A549 (cell line): Measurements from ENCODE around the gene ZNF185. TPM values are rescaled to one million over a fixed set of nuclear protein-coding genes. Genes with fewer than 3 reads are reported as not detected.
A peak's percentile ranks its signal among the peaks of the same experiment; 100 is the strongest.

Experiments used
- ATAC-seq, 2 experiments: fragments of 200-7000 bp in 1 of 2; fragments of >200 bp in 1 of 2; cut with Nextera tagmentation in 1 of 2; cut with Tn5 transposase in 1 of 2; 3 replicates each; pipeline versions ENCODE4 v1.8.0 to v1.9.1; 2018 to 2020; ENCODE audit warnings: mild to moderate bottlenecking in 1 of 2, moderate library complexity in 1 of 2
- CTCF ChIA-PET: fragments of 300-600 bp; sonication (Branson Sonifier 250); formaldehyde crosslinking; extraction: SDS; loops from one replicate; lab custom pipeline; 2021; ENCODE audit warnings: antibody characterized with exemption, inconsistent platforms; lab: Yijun Ruan, JAX
- POLR2A ChIA-PET: fragments of 350-600 bp; formaldehyde crosslinking; extraction: SDS; loops from one replicate; lab custom pipeline; 2021; ENCODE audit warnings: antibody characterized with exemption, inconsistent platforms; lab: Yijun Ruan, JAX
- DNase-seq, 2 experiments: peaks; one replicate each; pipeline versions ENCODE4 v3.0.0 to v3.0.0-alpha.2; 2011 to 2016; ENCODE audit warnings: low read depth in 1 of 2, low spot score in 1 of 2
- FAIRE-seq: peaks from 2 replicates; lab custom pipeline; 2011; peaks lifted over from hg19 to GRCh38; lab: Jason Lieb, UNC
- H3K27ac ChIP-seq, 2 experiments: fragments of >200 bp; sonication (Bioruptor Twin); formaldehyde crosslinking; 3 replicates each; pipeline ENCODE4 v1.5.1; 2016 to 2017
- H3K4me1 ChIP-seq: fragments of >200 bp; sonication (Bioruptor Twin); formaldehyde crosslinking; 3 replicates; pipeline ENCODE4 v1.6.1; 2016
- H3K4me2 ChIP-seq: fragments of >200 bp; sonication (Bioruptor Twin); formaldehyde crosslinking; 3 replicates; pipeline ENCODE4 v1.6.1; 2016
- H3K4me3 ChIP-seq: fragments of >200 bp; sonication (Bioruptor Twin); formaldehyde crosslinking; 3 replicates; pipeline ENCODE4 v1.5.1; 2016
- H3K9me3 ChIP-seq: fragments of >200 bp; sonication (Bioruptor Twin); formaldehyde crosslinking; 3 replicates; pipeline ENCODE4 v1.6.1; 2016
- BCL3 ChIP-seq: fragments of >200 bp; sonication (Bioruptor Twin); formaldehyde crosslinking; IDR thresholded peaks from 3 replicates; pipeline ENCODE4 v1.6.1; 2016
- CEBPB ChIP-seq, 2 experiments: fragments of >200 bp in 1 of 2; sonication (Bioruptor Twin) in 1 of 2; formaldehyde crosslinking in 1 of 2; IDR thresholded peaks; 2 replicates each; pipeline ENCODE4 v1.6.1; 2012 to 2016
- CTCF ChIP-seq: fragments of >200 bp; sonication (Bioruptor Twin); formaldehyde crosslinking; IDR thresholded peaks from 3 replicates; pipeline ENCODE4 v1.5.1; 2016
- E2F6 ChIP-seq: IDR thresholded peaks from 2 replicates; pipeline ENCODE4 v1.6.1; 2012; ENCODE audit warnings: low read depth, borderline replicate concordance
- EHMT2 ChIP-seq: fragments of 200-600 bp; sonication (generic); IDR thresholded peaks from 2 replicates; pipeline ENCODE4 v1.6.1; 2016; ENCODE audit warnings: antibody characterized with exemption, low read depth, mild to moderate bottlenecking, moderate library complexity
- ELK1 ChIP-seq: fragments of 150-350 bp; IDR thresholded peaks from 2 replicates; pipeline ENCODE4 v1.6.1; 2014; ENCODE audit warnings: low read depth, mild to moderate bottlenecking, low read length
- FOSL2 ChIP-seq, 2 experiments: fragments of 450-650 bp in 1 of 2; fragments of >200 bp in 1 of 2; sonication (Bioruptor Twin) in 1 of 2; formaldehyde crosslinking; IDR thresholded peaks; 2 replicates each; pipeline versions ENCODE4 v1.5.0 to v1.6.1; 2016 to 2020; ENCODE audit warnings: mild to moderate bottlenecking in 1 of 2, moderate library complexity in 1 of 2
- FOXS1 ChIP-seq: fragments of 250-450 bp; sonication (Bioruptor Pico); IDR thresholded peaks from 2 replicates; pipeline ENCODE4 v1.5.0; 2020; ENCODE audit warnings: mild to moderate bottlenecking, moderate library complexity
- HOXA7 ChIP-seq: fragments of 250-450 bp; sonication (Bioruptor Pico); IDR thresholded peaks from 2 replicates; pipeline ENCODE4 v1.5.0; 2020; ENCODE audit warnings: mild to moderate bottlenecking, moderate library complexity
- JUN ChIP-seq, 2 experiments: fragments of >200 bp; sonication (Bioruptor Twin); formaldehyde crosslinking; IDR thresholded peaks; 2 replicates in 1 of 2; 3 replicates in 1 of 2; pipeline ENCODE4 v1.6.1; 2016 to 2017
- JUNB ChIP-seq: fragments of >200 bp; sonication (Bioruptor Twin); formaldehyde crosslinking; IDR thresholded peaks from 2 replicates; pipeline ENCODE4 v1.6.1; 2016
- MYC ChIP-seq: IDR thresholded peaks from 2 replicates; pipeline ENCODE4 v1.6.1; 2012; ENCODE audit warnings: mild to moderate bottlenecking, inconsistent platforms, low read length, improper control_type of control experiment, borderline replicate concordance
- NPAS2 ChIP-seq: fragments of 250-450 bp; sonication (Bioruptor Pico); IDR thresholded peaks from 2 replicates; pipeline ENCODE4 v1.8.0; 2022; ENCODE audit warnings: mild to moderate bottlenecking, moderate library complexity, borderline replicate concordance
- PBX3 ChIP-seq: IDR thresholded peaks from 2 replicates; pipeline ENCODE4 v1.6.1; 2012
- PHF8 ChIP-seq: fragments of 200-600 bp; sonication (generic); IDR thresholded peaks from 2 replicates; pipeline ENCODE4 v1.6.1; 2016; ENCODE audit warnings: low read depth, mild to moderate bottlenecking, antibody characterized with exemption, moderate library complexity, borderline replicate concordance
- POLR2A ChIP-seq: IDR thresholded peaks from 2 replicates; pipeline ENCODE4 v1.6.1; 2012; ENCODE audit warnings: mild to moderate bottlenecking, low read length
- RFX5 ChIP-seq: fragments of 450-650 bp; IDR thresholded peaks from 2 replicates; pipeline ENCODE4 v1.7.1; 2014; ENCODE audit warnings: antibody characterized with exemption, mild to moderate bottlenecking, moderate library complexity
- RNF2 ChIP-seq: fragments of 200-600 bp; sonication (generic); IDR thresholded peaks from 2 replicates; pipeline ENCODE4 v1.6.1; 2016; ENCODE audit warnings: low read depth, mild to moderate bottlenecking, antibody characterized with exemption, moderate library complexity, borderline replicate concordance
- SREBF2 ChIP-seq: fragments of 450-650 bp; IDR thresholded peaks from 2 replicates; pipeline ENCODE4 v1.6.1; 2014; ENCODE audit warnings: mild to moderate bottlenecking, moderate library complexity
- TFCP2L1 ChIP-seq: fragments of 250-450 bp; sonication (Bioruptor Pico); IDR thresholded peaks from 2 replicates; pipeline ENCODE4 v1.5.0; 2021; ENCODE audit warnings: mild to moderate bottlenecking
- ZC3H11A ChIP-seq: fragments of 450-650 bp; IDR thresholded peaks from 2 replicates; pipeline ENCODE4 v1.6.1; 2014; ENCODE audit warnings: antibody characterized with exemption, mild to moderate bottlenecking
- ZSCAN20 ChIP-seq: fragments of 250-450 bp; sonication (Bioruptor Pico); IDR thresholded peaks from 2 replicates; pipeline ENCODE4 v1.8.0; 2022; ENCODE audit warnings: mild to moderate bottlenecking, moderate library complexity
- WGBS: methylation state at CpG from one replicate; pipeline ENCODE4 v1.1.6; 2017; ENCODE audit errors: missing lambda C conversion rate; 5-methylcytosine and 5-hydroxymethylcytosine counted together
- polyA plus RNA-seq, 4 experiments: library from polyadenylated mRNA; depleted of rRNA in 3 of 4; stranded (reverse); fragments of >200 nt; fragmentation: RNase III in 1 of 4; extraction: RNeasy Plus Mini Kit Qiagen cat#74134 plus additional on column Dnase treatment in 1 of 4; gene quantifications; 2 replicates in 3 of 4; 3 replicates in 1 of 4; pipeline ENCODE4 v1.2.3, GENCODE V29; 2011 to 2017

ZNF185 gene
- polyA plus RNA-seq, 2 of the 4 experiments (the other 2 are of a cell fraction), result 5.0 to 11.2 TPM

GRCh38 chrX:152941328-152942076 is 43.6 kb downstream of the ZNF185 start (continued):
- no peak for TF ChIP-seq NPAS2

GRCh38 chrX:152942077-152942442 is 44.2 kb downstream of the ZNF185 start:
- 40% methylated on average over 8 of the region's 11 CpGs for WGBS
- ATAC-seq (peak in 1 of 2 experiments; percentile 24; a peak in 3 of 6 replicates), DNase-seq (no peak), FAIRE-seq (no peak)
- peak overlapping the region; percentile 61 for H3K4me3 ChIP-seq
- POLR2A ChIA-PET, result interaction anchor here (0.7 to 1.9 kb wide), 4 partner anchors 17 to 993 kb away, joined by 3 to 5 read pairs (median 3); partner anchors contain the start of genes DUSP9 and NAA10
- no peaks in the 10 kb centered on the region for H3K9me3 ChIP-seq
- peaks cover 8% of the 10 kb centered on the region; the same call in 1 of the 3 replicates for H3K4me1 ChIP-seq
- CTCF ChIA-PET, result interaction anchor here (0.6 to 3.4 kb wide), 31 partner anchors 9 to 1442 kb away, joined by 3 to 23 read pairs (median 4); partner anchors contain the start of genes PLXNB3 and RENBP
- H3K27ac ChIP-seq, result peak overlapping the region; percentile 85 to 96
- no peak for TF ChIP-seq JUN (IDR thresholded peaks at IDR 0.05)
- TF ChIP-seq FOSL2 (IDR thresholded peaks at IDR 0.05), result no peak
- TF ChIP-seq FOSL2 (CRISPR knock-in tag; IDR thresholded peaks at IDR 0.05), result no peak
- no peak for TF ChIP-seq ELK1
- no peak for TF ChIP-seq RFX5
- TF ChIP-seq EHMT2, result no peak
- no peak for TF ChIP-seq POLR2A
- TF ChIP-seq MYC, result no peak
- TF ChIP-seq ZC3H11A, result no peak
- TF ChIP-seq CEBPB (IDR thresholded peaks at IDR 0.05), result no peak
- no peak for TF ChIP-seq SREBF2
- TF ChIP-seq HOXA7, result no peak
- no peak for TF ChIP-seq ZSCAN20 (CRISPR knock-in tag)
- TF ChIP-seq PBX3, result no peak
- peak overlapping the region; percentile 91 for H3K4me2 ChIP-seq

GRCh38 chrX:152943826-152944225 is 46.0 kb downstream of the ZNF185 start:
- FAIRE-seq, result no peak
- Histone ChIP-seq H3K9me3 (no peaks in the 10 kb centered on the region), H3K4me3 (no peak overlapping the region), H3K4me1 (peaks cover 8% of the 10 kb centered on the region; the same call in 1 of the 3 replicates), H3K4me2 (no peak overlapping the region), H3K27ac (no peak overlapping the region)
- 88% methylated on average over 1 of the region's 1 CpG for WGBS
- no peak for ATAC-seq
- TF ChIP-seq FOXS1 (CRISPR knock-in tag), result no peak
- TF ChIP-seq RNF2, result no peak
- no peak for TF ChIP-seq RFX5
- no peak for TF ChIP-seq CTCF
- no peak for TF ChIP-seq BCL3
- no peak for TF ChIP-seq TFCP2L1
- TF ChIP-seq JUNB, result no peak
- no peak for TF ChIP-seq E2F6
- TF ChIP-seq ZC3H11A, result no peak
- TF ChIP-seq PHF8, result no peak
- TF ChIP-seq PBX3, result no peak
- ChIA-PET CTCF (interaction anchor here (0.6 to 3.4 kb wide), 6 partner anchors 14 to 1003 kb away, joined by 3 to 23 read pairs (median 4); no protein-coding TSS in a partner anchor), POLR2A (no interaction called here)
- no peak for DNase-seq
